Embryonic facial prominence (tissue), 1 donor: ENCODE results near the gene EIF2AK2.

Experiments used
- DNase-seq: peaks from one replicate; pipeline ENCODE4 v3.0.0-alpha.2; 2016; ENCODE audit errors: extremely low spot score

The EIF2AK2 gene

GRCh38 chr2:37171624-37171950, 14.8 kb upstream of the EIF2AK2 start:
- no peak for DNase-seq

GRCh38 chr2:37168217-37168981, 11.6 kb upstream of the EIF2AK2 start:
- DNase-seq, result no peak

- no peak for DNase-seq
Observed at GRCh38 chr2:37167636-37168180, 10.9 kb upstream of the EIF2AK2 start.

- no peak for DNase-seq
Observed at GRCh38 chr2:37164757-37165156, 8.0 kb upstream of the EIF2AK2 start.

- peak; percentile 66 for DNase-seq
Observed at GRCh38 chr2:37156071-37156856, 516 bp downstream of the EIF2AK2 start.

- DNase-seq, result no peak
Observed at GRCh38 chr2:37154785-37155184, 2.0 kb downstream of the EIF2AK2 start.

GRCh38 chr2:37153224-37153623, 3.6 kb downstream of the EIF2AK2 start:
- DNase-seq, result no peak

- no peak for DNase-seq
Observed at GRCh38 chr2:37149626-37150322, 7.0 kb downstream of the EIF2AK2 start.

GRCh38 chr2:37148325-37148724, 8.5 kb downstream of the EIF2AK2 start:
- DNase-seq, result no peak

- no peak for DNase-seq
Observed at GRCh38 chr2:37146062-37146461, 10.7 kb downstream of the EIF2AK2 start.

GRCh38 chr2:37143974-37144373, 12.8 kb downstream of the EIF2AK2 start:
- no peak for DNase-seq

- no peak for DNase-seq
Observed at GRCh38 chr2:37142546-37142945, 14.2 kb downstream of the EIF2AK2 start.

- no peak for DNase-seq
Observed at GRCh38 chr2:37132914-37133313, 23.9 kb downstream of the EIF2AK2 start.

GRCh38 chr2:37125416-37125815, 31.4 kb downstream of the EIF2AK2 start:
- no peak for DNase-seq

GRCh38 chr2:37119157-37119556, 37.6 kb downstream of the EIF2AK2 start:
- DNase-seq, result no peak

- DNase-seq, result no peak
Observed at GRCh38 chr2:37117566-37117965, 39.2 kb downstream of the EIF2AK2 start.

- DNase-seq, result no peak
Observed at GRCh38 chr2:37111958-37112357, 44.8 kb downstream of the EIF2AK2 start.

GRCh38 chr2:37110306-37111212, 46.2 kb downstream of the EIF2AK2 start:
- DNase-seq, result no peak

- no peak for DNase-seq
Observed at GRCh38 chr2:37109523-37109922, 47.3 kb downstream of the EIF2AK2 start.

- DNase-seq, result no peak
Observed at GRCh38 chr2:37105150-37105549, 51.6 kb downstream of the EIF2AK2 start.

GRCh38 chr2:37104178-37104577, 52.6 kb downstream of the EIF2AK2 start:
- DNase-seq, result no peak
